Lung (tissue), 12 donors: ENCODE data around the gene FSIP1. TPM values are rescaled to one million over a fixed set of nuclear protein-coding genes. Genes with fewer than 3 reads are reported as not detected.

ENCODE experiments used
- ATAC-seq: fragments of 200-7000 bp; cut with Tn5 transposase; one replicate; pipeline ENCODE4 v1.9.1; 2020; ENCODE audit warnings: moderate number of reproducible peaks; ENCODE audit not compliant: insufficient read depth, low FRiP score
- DNase-seq, 3 donors: peaks; one replicate each; pipeline ENCODE4 v3.0.0-alpha.2; 2013 to 2017
- H3K27ac ChIP-seq, 2 donors: one replicate each; pipeline ENCODE4 v1.5.1; 2013; ENCODE audit warnings: mild to moderate bottlenecking in 2 of 2, moderate library complexity in 2 of 2, control low read depth in 1 of 2, inconsistent platforms in 1 of 2, low read depth in 1 of 2, low read length in 1 of 2
- H3K27me3 ChIP-seq, 3 donors: one replicate each; pipeline ENCODE4 v1.5.1; 2013; ENCODE audit warnings: low read length in 2 of 3; ENCODE audit not compliant: control insufficient read depth in 3 of 3, insufficient read depth in 3 of 3
- H3K36me3 ChIP-seq, 4 donors: one replicate each; pipeline ENCODE4 v1.5.1; 2013; ENCODE audit warnings: low read length in 4 of 4, mild to moderate bottlenecking in 1 of 4, moderate library complexity in 1 of 4; ENCODE audit not compliant: control insufficient read depth in 4 of 4, insufficient read depth in 4 of 4
- H3K4me1 ChIP-seq, 5 donors: one replicate each; pipeline ENCODE4 v1.5.1; 2013; ENCODE audit warnings: low read length in 5 of 5, mild to moderate bottlenecking in 2 of 5, moderate library complexity in 1 of 5; ENCODE audit not compliant: control insufficient read depth in 5 of 5, insufficient read depth in 5 of 5
- H3K4me3 ChIP-seq: one replicate; pipeline ENCODE4 v1.5.1; 2013; ENCODE audit warnings: mild to moderate bottlenecking, control low read depth, moderate library complexity
- H3K9ac ChIP-seq, 2 donors: one replicate each; pipeline ENCODE4 v1.5.1; 2013; ENCODE audit warnings: low read length in 2 of 2, control low read depth in 1 of 2; ENCODE audit not compliant: insufficient read depth in 1 of 2
- H3K9me3 ChIP-seq, 4 donors: one replicate each; pipeline ENCODE4 v1.5.1; 2013; ENCODE audit warnings: low read length in 3 of 4, mild to moderate bottlenecking in 1 of 4, moderate library complexity in 1 of 4; ENCODE audit not compliant: control insufficient read depth in 4 of 4, insufficient read depth in 3 of 4
- WGBS, 2 donors: extraction: QIAGEN DNeasy Blood & Tissue Kit; methylation state at CpG; one replicate each; pipeline ENCODE4 v1.1.7; 2013; 5-methylcytosine and 5-hydroxymethylcytosine counted together
- polyA plus RNA-seq, 2 donors: library from polyadenylated mRNA; stranded (reverse); fragments of 200-250 nt; gene quantifications; one replicate each; pipeline ENCODE4 v1.2.1, GENCODE V29; 2013
- total RNA-seq, 2 donors: library from RNA; depleted of rRNA in 1 of 2; stranded (reverse); fragments of >200 nt in 1 of 2; gene quantifications; one replicate each; pipeline ENCODE4 v1.2.1, GENCODE V29; 2014 to 2021
- TF ChIP-seq, protein P1 (sequence below): IDR thresholded peaks from 2 replicates; pipeline ENCODE4 v1.5.1; 2012; ENCODE audit warnings: mild to moderate bottlenecking; ENCODE audit errors: control extremely low read depth, extremely low read depth
- donor health status: control.
- donor health status: control.
- donor health status: Bipolar disorder and iron deficiency.
- donor health status: healthy.
- donor health status: DM: yes; HTN: yes; CAD: no.

FSIP1 gene
- total and polyA plus RNA-seq, 4 donors, result 0.35 to 2.2 (median 0.98) TPM

DNA sequence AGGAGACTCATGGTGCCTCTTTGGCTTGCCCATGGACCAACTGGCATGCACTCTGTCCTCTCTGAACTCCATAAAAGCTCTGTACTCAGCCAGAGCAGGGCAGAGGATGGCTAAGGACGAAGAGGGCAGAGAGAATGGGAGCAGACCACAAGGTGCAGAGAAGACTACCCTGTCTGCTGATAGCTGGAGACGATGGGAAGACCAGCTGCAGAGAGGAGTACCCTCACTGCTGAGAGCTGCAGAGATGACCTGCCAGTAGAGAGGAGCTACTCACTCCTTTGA is 136.7 kb downstream of the FSIP1 start:
- 85 to 96% methylated on average over 2 of the region's 2 CpGs for WGBS, 2 donors
- no peak overlapping the region for H3K27ac ChIP-seq
- TF ChIP-seq, protein P1, sequence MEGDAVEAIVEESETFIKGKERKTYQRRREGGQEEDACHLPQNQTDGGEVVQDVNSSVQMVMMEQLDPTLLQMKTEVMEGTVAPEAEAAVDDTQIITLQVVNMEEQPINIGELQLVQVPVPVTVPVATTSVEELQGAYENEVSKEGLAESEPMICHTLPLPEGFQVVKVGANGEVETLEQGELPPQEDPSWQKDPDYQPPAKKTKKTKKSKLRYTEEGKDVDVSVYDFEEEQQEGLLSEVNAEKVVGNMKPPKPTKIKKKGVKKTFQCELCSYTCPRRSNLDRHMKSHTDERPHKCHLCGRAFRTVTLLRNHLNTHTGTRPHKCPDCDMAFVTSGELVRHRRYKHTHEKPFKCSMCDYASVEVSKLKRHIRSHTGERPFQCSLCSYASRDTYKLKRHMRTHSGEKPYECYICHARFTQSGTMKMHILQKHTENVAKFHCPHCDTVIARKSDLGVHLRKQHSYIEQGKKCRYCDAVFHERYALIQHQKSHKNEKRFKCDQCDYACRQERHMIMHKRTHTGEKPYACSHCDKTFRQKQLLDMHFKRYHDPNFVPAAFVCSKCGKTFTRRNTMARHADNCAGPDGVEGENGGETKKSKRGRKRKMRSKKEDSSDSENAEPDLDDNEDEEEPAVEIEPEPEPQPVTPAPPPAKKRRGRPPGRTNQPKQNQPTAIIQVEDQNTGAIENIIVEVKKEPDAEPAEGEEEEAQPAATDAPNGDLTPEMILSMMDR, result no peak
- ATAC-seq, result no peak
- no peaks in the 10 kb centered on the region for H3K36me3 ChIP-seq
- no peaks in the 10 kb centered on the region for H3K9me3 ChIP-seq
- no peak overlapping the region for H3K4me3 ChIP-seq
- no peaks in the 10 kb centered on the region for H3K4me1 ChIP-seq
- no peak overlapping the region for H3K9ac ChIP-seq
- no peak for DNase-seq
- no peaks in the 10 kb centered on the region for H3K27me3 ChIP-seq

DNA sequence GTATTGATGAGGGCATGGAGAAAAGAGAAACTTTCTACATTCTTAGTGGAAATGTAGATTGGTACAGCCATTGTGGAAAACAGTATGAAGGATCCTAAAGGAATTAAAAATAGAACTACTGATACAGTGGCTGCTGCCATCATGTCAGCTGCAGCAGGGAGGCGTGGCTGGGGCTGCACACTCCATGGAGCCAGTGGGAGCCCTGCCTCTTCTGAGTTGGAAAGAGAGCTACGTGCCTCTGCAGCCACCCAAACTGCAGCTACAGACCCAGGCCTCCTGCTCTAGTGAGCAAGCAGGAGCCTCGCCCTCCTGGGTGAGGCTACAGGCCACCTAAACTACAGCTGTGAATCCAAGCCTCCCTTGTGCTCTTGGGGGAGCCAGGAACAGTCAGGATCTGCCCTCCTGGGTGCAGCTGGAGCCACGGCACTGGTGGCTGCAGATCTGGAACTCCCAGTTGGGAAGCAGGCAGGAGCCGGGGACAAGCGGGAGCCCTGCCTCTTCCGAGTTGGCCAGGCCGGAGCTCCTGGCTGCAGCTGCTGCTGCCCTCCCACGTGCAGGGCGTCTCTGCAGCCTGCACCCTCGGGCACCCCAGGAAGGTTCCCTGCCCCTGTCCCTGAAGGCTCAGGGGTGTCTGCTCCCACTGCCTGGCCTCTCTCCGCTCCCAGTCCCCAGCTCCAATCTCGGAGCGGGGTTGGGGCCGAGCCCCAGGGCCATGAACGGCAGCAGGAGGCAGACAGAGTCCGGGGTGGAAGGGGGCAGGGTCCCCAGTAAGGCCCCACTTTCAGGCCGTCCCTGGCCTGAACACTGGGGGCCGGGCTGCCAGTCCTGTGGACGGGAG is 137.3 kb downstream of the FSIP1 start:
- TF ChIP-seq, protein P1, result no peak
- H3K4me3 ChIP-seq, result no peak overlapping the region
- H3K9me3 ChIP-seq, result no peaks in the 10 kb centered on the region
- no peak overlapping the region for H3K9ac ChIP-seq
- 91 to 94% methylated on average over 19 to 20 of the region's 20 CpGs for WGBS, 2 donors
- ATAC-seq, result no peak
- H3K27me3 ChIP-seq, result no peaks in the 10 kb centered on the region
- H3K36me3 ChIP-seq, result no peaks in the 10 kb centered on the region
- no peak for DNase-seq
- H3K4me1 ChIP-seq, result no peaks in the 10 kb centered on the region
- no peak overlapping the region for H3K27ac ChIP-seq

DNA sequence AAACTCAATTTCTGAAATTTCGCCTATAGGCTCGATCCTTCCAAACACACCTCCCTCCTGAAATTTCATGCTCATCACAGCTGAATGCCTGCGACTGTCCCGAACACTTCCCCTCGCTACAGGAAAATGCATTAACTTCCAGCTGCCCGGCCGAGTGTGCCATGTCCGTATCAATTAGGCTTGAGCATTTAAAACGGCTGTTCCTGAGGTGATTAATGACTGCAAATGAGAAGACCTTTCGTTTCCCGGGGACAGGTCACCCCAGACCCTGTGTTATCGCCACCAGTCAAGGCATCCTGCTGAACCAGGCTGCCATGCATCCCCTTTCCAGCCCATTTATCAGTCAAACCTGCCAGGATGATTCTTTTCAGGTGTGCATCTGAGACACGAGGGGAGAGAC is 138.5 kb downstream of the FSIP1 start:
- 82 to 84% methylated on average over 13 of the region's 13 CpGs for WGBS, 2 donors
- ATAC-seq, result no peak

More for the DNA sequence above, 138.5 kb downstream of the FSIP1 start:
- Histone ChIP-seq H3K9ac (no peak overlapping the region), H3K4me1 (no peaks in the 10 kb centered on the region), H3K27me3 (no peaks in the 10 kb centered on the region), H3K9me3 (no peaks in the 10 kb centered on the region), H3K36me3 (no peaks in the 10 kb centered on the region), H3K27ac (no peak overlapping the region), H3K4me3 (no peak overlapping the region)
- no peak for DNase-seq
- TF ChIP-seq, protein P1, result no peak
